CD4-positive, alpha-beta T cell treated with Interleukin-15 for 4 hours (primary cell): ENCODE data around the gene ZDHHC11B.

ENCODE experiments used
- DNase-seq: peaks from one replicate; pipeline ENCODE4 v3.0.0-alpha.2; 2020; ENCODE audit warnings: low spot score

Gene ZDHHC11B

DNA sequence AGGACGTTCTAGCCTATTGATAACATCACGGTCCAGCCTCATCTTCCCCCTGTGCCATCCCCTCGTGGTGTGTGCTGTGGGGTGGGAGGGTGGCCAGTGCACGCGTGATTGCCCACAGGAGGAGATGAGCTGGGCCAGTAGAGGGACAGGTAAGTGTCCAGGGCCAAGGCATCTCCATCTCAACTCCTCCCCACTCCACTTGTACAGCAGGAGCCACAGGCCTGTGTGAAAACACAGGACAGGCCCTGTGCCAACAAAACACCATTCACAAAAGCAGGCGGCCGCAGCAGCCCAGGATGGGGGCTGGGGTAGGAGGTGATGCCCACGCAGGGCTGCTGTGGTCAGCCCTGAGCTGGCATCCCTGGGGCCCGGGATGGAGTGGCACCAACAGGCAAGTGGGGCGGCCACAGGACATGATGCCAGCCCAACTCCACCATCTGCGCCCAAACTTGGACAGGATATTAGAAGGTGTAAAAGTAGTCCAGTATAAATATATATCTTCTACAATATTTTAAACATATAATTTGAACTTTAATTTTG is 124.0 kb downstream of the ZDHHC11B start:
- DNase-seq, result no peak
